Measurements from ENCODE around the gene ISOC2.

DNA sequence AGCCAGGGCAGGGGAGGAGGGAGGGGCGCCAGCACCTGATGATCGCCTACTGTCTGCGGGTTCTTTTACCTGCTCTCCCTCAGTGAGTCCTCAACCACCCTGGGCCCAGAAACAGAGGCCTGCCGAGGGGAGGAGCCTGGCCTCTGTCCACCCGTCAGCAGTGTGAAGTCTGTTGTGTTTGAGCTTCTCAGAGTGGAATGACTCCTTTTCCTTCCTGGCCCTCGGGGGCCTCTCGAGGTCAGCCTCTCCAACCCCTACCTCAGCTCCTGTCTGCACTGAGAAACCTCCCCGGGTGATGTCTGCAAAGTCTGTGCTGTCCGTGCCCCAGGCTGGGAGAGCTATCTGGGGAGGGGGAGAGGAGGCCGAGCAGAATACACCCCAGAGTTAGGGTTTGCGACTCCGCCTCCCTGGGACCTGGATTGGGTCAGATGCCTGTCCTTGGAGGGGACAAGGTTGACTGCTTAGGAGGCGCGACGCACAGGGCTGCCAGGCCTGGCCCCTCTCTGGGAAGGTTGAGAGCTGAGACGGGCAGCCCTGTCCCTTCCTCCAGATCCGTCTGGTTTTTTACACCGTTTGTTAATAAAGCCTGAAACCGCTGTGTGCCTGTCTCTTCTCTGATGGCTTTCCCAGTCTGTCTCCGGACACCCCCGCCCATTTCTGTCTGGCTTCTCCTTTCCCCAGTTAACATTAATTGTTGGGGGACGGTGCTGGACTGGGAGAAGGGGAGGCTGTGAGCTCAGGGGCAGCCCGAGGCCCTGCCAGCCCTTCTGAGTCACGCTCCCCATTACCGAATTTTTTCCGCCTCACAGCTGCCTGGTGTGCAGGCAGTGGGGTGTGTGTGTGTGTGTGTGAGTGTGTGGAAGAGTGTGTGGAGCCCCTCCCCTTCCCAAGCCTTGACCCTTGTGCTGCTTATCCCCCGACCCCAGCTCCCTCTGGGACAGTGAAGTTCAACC is 25.8 kb upstream of the ISOC2 start:
- TF ChIP-seq, protein P1, sequence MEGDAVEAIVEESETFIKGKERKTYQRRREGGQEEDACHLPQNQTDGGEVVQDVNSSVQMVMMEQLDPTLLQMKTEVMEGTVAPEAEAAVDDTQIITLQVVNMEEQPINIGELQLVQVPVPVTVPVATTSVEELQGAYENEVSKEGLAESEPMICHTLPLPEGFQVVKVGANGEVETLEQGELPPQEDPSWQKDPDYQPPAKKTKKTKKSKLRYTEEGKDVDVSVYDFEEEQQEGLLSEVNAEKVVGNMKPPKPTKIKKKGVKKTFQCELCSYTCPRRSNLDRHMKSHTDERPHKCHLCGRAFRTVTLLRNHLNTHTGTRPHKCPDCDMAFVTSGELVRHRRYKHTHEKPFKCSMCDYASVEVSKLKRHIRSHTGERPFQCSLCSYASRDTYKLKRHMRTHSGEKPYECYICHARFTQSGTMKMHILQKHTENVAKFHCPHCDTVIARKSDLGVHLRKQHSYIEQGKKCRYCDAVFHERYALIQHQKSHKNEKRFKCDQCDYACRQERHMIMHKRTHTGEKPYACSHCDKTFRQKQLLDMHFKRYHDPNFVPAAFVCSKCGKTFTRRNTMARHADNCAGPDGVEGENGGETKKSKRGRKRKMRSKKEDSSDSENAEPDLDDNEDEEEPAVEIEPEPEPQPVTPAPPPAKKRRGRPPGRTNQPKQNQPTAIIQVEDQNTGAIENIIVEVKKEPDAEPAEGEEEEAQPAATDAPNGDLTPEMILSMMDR (IDR thresholded peaks at IDR 0.05; ENCODE audit: borderline replicate concordance, extremely low read depth, low read length, poor library complexity, severe bottlenecking): no peak
- no peak for TF ChIP-seq EZH2 (IDR thresholded peaks at IDR 0.05; ENCODE audit: borderline replicate concordance, low read depth, low read length, severe bottlenecking)

Data from DND-41 (cell line).